GM21737 (cell line): ENCODE measurements around the gene PPIG.
"Not testable (repeated sequence)": the region's sequence is repeated elsewhere in the genome, so short reads cannot be mapped to it uniquely, and the experiment has no call there.

Experiments
- ATAC-seq: cut with Tn5 transposase; IDR thresholded peaks from one replicate; pipeline ENCODE4 v1.9.1; 2021; ENCODE audit warnings: mild to moderate bottlenecking, moderate library complexity; ENCODE audit not compliant: unreplicated experiment

Gene PPIG

GRCh38 chr2:169584005-169584877 is at the start of gene PPIG:
TSS of gene PPIG (plus strand) at chr2:169584351. CDS start at chr2:169604042, 19,691 bp downstream.
- ATAC-seq, result peak; percentile 88

GRCh38 chr2:169539460-169539859 is 44.7 kb upstream of the PPIG start:
- not testable (repeated sequence) for ATAC-seq

DNA sequence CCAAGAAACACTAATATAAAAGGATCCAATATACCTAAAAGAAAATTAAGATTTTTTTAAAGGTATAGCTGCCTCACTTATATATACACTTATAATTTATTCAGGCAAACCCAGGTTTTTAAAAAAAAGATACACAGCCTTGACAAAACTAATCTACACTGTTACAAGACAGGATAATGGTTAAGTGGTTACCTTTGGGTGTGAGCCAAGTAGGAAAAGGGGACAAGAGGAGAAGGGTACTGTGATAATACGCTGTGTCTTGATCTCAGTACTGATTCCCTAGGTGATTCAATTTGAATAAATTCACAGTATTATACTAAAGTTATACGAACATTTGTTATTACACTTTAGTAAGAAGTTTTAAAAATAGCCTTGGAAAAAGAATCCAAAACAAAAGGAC is 44.0 kb upstream of the PPIG start:
- ATAC-seq, result no peak

DNA sequence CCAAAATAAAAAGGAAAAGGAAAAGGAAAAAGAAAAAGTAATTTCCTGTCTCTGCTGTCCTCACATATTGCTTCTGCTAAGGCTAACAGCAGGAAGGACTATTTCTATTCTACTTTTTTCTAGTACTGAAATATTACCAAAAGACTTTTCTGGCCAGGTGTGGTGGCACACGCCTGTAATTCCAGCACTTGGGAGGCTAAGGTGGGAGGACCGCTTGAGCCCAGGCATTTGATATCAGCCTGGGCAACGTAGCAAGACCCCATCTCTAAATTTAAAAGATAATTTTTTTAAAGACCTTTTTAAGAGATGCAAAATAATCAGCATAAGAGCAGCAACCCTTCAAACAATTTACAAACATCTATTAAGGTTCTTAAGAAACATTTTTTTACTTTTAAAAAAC is 41.7 kb upstream of the PPIG start:
- ATAC-seq, result no peak

DNA sequence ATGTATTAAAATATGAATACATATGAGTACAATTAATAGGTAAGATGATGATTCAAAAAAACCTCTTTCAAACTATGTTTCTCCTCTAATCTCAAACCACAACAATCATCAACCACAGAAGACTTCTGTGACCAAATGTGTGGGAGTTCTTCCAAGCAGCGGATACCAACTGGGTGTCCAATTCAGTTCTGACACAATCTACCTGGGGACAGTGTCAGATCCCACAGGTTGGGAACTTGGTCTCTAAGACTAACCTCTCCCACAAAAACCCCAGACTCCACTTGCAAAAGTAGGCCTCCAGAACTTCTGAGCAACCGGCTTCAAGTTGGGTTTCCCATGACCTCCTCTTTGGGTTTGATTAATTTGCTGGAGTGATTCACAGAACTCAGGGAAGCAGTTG is 37.4 kb upstream of the PPIG start:
- ATAC-seq, result no peak

DNA sequence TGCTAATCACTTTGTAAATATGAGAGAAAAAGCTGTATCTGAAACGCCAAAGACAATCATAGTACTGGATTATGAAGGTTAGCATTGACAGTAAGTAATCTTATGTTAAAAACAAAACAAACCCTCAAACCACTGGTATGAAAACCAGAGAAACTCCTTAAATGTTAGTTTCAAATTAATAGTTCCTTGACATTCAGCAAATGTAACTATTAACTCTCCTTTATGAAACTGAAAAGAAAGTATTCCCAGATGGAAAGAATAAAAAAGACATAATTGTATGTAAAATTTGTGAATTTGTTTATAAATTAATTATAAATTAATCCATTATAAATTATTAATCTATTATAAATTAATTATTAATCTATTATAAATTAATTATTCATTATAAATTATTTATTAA is 22.8 kb upstream of the PPIG start:
- no peak for ATAC-seq

DNA sequence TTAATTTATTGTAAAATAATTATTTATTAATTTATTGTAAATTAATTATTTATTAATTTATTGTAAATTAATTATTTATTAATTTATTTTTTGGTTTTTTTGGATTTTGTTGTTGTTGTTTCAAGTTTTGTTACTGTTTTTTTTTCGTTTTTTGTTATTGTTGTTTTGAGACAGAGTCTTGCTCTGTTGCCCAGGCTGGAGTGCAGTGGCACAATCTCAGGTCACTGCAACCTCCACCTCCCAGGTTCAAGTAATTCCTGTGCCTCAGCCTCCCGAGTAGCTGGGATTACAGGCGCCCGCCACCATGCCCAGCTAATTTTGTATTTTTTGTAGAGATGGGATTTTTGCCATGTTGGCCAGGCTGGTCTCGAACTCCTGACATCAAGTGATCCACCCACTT is 22.1 kb upstream of the PPIG start:
- ATAC-seq, result not testable (repeated sequence)

DNA sequence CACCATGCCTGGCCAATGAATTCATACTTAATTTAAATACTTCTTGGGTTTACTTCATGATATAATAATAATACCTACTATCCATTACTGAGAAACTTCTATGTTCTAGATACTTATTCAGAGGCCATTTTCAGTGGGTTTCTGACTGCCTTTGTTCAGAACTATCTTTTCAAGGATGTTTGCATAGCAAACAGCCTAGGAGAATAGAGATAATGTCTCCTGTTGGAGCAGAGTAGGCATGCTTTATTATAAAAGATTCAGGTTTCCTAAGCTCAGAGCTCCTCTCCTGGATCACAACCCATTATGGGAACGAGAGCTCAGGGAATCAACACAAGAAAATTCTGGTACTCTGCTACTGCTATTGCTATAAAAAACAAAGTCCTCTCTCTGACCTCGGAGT is 21.6 kb upstream of the PPIG start:
- ATAC-seq, result no peak

DNA sequence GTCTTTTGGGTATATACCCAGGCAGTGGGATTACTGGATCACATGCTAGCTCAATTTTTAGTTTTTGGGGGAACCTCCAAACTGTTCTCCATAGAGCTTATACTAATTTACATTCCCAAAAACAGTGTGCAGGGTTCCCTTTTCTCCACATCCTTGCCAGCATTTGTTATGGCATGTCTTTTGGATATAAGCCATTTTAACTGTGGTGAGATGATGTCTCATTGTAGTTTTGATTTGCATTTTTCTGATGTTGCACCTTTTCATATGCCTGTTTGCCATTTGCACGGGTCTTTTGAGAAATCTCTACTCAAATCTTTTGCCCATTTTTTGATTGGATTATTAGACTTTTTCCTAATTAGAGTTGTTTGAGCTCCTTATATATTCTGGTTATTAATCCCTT is 18.5 kb upstream of the PPIG start:
- no peak for ATAC-seq

- no peak for ATAC-seq
These were observed 14.2 kb upstream of the PPIG start for GRCh38 chr2:169569948-169570347.

DNA sequence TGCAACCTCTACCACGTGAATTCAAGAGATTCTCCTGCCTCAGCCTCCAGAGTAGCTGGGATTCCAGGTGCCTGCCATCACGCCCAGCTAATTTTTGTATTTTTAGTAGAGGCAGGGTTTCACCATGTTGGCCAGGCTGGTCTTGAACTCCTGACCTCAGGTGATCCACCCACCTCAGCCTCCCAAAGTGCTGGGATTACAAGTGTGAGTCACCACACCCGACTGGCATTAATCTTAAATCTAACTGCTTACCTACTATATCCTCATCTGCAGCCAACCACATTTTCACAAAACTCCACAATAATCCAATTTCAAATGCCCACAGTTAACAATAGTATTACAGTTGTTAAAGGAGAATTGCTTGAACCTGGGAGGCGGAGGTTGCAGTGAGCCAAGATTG is 13.4 kb upstream of the PPIG start:
- not testable (repeated sequence) for ATAC-seq

- ATAC-seq, result no peak
These were observed 12.6 kb upstream of the PPIG start for GRCh38 chr2:169571571-169571970.

DNA sequence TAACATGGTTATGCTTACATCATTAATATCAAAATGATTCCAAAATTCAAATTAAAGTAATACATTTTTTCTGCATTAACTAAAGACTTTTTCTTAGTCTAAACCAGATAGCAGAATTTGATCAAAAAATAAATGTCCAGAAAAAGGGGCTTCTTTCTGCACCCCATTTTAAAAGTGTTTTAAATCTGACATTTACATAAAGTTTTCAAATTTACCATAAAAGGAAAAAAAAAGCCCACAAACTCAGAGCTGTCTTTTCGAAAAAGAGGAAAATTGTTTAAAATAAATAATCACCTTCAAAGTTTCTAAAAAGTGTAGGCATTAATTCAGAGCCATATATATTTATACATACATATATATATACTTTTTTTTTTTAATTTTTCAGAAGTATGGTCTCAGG is 12.0 kb upstream of the PPIG start:
- no peak for ATAC-seq

DNA sequence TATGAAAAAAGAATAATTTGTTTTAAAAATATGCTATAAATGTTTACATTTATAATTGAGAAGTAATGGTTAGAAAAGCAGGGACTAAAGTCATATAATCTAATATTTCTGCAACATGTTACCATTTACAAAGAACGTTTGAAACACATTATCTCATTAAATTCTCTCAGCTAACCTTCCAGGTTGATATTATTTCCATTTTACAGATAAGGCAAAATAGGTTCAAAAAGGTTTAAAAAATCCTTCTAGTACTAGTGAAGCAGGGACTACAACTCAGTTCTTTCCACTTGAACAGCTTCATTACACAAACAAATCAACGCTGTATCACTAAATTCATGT is 11.4 kb upstream of the PPIG start:
- ATAC-seq, result no peak

DNA sequence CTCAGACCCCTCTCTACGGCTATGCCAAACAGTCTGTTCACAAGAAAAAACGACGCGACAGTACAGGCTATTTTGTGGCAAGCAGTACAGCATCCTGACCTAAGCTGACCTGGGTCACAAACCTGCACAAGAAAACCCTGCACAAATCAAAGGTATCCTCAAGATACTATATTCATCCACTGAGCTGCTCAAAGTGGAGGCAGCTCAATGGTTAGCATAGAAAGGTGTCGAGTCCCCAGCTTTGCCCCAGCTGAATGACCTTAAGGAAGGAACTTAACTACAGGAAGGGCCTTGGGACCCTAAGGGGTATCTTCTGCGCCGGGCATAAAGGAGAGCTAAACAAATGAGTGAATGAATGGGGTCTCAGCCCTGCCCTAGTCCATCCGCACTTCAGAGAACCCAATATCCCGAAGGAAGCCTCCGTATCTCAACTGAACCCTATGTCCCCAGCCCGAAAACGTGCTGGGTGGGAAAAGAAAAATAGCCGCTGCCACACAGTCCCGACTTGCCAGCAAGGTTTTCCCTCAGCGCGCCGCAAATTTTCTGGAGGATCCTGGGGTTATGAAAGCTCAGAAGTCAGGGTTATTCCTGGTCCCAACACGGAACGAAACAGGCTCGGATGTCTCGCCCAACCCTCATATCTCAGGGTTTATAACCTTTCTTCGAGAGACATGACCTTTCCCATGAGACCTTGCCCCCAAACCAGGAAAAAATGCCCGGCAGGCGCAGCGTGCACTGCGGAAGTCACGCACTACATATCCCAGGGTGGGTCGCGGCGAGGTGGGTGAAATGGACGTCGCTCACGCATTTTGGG is 10.8 kb upstream of the PPIG start, which contains the start of gene FASTKD1:
FASTKD1 (minus strand) TSS at position 706 of the 814 bp plus-strand sequence. CDS start 1,836 bp downstream, outside the sequence.
- peak; percentile 98 for ATAC-seq

DNA sequence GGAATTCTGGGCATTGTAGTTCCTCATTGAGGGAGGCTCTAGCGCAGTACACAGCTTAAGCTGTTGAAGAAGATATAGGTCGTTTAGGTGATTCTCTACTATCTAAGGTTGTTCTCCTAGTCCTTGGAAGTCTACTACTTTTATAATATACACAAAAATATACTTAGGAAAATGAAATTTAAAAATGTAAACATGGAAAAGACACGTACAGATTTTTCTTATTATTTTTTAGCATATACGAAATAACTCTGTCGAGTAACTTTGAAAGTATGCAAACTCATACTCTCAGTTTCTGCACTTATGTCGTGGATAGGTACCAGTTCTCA is 10.2 kb upstream of the PPIG start:
- no peak for ATAC-seq

GRCh38 chr2:169574539-169574938 is 9.6 kb upstream of the PPIG start:
- not testable (repeated sequence) for ATAC-seq

DNA sequence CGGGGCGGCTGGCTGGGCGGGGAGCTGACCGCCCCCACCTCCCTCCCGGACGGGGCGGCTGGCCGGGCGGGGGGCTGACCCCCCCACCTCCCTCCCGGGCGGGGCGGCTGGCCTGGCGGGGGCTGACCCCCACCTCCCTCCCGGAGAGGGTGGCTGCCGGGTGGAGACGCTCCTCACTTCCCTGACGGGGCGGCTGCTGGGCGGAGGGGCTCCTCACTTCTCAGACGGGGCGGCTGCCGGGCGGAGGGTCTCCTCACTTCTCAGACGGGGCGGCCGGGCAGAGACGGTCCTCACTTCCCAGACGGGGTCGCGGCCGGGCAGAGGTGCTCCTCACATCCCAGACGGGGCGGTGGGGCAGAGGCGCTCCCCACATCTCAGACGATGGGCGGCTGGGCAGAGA is 8.9 kb upstream of the PPIG start:
- not testable (repeated sequence) for ATAC-seq

DNA sequence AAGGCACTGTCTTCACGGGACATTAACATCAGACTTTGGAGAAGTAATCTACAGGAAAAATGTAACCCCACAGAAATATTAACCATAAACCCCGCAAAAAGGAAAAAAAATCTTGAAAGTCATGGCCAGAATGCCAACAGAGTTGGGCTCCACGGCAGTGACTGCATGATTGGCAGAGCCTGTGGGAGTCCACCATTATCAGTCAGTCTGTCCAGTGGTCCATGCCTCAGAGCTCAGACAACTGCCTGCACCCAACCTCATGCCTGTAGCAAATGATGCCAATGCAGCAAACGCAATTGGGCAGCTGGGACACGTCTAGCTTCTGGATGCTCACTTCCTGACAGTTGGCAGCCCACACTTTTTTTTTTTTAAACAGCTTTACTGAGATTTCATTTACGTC is 5.1 kb upstream of the PPIG start:
- no peak for ATAC-seq

DNA sequence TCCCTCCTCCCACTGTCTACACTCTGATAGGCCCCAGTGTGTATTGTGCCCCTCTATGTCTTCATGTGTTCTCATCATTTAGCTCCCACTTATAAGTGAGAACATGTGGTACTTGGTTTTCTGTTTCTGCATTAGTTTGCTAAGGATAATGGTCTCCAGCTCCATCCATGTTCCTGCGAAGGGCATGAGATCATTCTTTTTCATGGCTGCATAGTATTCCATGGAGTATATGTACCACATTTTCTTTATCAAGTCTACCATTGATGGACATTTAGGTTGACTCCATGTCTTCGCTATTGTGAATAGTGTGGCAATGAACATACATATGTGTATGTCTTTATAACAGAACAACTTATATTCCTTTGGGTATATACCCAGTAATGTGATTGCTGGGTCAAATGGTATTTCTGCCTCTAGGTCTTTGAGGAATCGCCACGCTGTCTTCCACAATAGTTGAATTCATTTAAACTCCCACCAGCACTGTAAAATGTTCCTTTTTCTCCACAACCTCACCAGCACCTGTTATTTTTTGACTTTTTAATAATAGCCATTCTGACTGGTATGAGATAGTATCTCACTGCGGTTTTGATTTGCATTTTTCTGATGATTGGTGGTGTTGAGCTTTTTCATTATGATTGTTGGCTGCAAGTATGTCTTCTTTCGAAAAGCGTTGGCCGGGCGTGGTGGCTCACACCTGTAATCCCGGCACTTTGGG is 1.4 kb upstream of the PPIG start:
- not testable (repeated sequence) for ATAC-seq

DNA sequence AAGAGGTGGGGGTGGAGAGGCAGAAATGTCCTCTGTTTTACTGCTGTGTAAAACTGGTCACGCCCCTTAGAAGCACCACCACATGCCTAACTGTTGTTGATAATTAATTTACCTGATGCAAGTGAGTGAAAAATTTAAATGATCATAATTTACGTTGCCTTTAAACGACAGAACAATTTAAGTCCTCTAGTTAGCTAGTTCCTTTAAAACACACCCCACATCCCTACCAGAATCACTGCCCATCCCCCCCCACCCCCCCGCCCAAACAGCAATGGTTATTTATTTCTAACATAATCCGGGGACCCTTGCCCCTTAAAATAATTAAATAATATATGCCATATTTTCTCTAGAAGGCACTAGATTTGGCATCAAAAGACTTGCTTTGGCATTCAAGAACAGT is 633 bp upstream of the PPIG start:
- ATAC-seq, result no peak

- ATAC-seq, result no peak
These were observed 1.5 kb downstream of the PPIG start for GRCh38 chr2:169585673-169586072.
